Measurements from ENCODE around the gene CELA3B.
A peak's percentile ranks its signal among the peaks of the same experiment; 100 is the strongest.
"Not testable (repeated sequence)": the region's sequence is repeated elsewhere in the genome, so short reads cannot be mapped to it uniquely, and the experiment has no call there.

Gene CELA3B

DNA sequence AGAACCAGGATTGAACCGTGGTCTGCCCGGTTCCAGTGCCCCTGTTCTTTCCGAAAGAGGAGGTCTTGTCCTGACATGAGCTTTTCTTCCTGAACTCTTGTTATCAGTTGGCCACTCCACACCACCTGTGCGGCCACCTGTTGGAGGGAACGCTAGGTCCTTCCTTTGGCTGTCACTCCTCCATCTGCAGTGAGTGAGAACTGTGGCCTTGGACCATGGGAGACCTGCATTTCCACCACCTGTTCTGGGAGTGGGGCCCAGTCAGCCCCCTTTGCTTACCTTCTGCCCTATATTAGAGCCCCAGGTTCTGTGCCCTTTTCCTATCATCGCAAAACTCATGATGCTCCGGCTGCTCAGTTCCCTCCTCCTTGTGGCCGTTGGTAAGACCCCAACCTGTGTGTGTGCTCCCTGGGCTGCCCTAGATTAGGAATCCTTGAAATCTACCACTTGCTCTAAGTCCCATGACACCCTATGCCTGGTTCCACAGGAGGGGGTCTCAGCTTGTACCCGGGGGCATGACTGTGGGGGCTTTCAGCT lies at the start of gene CELA3B:
TSS of gene CELA3B (plus strand) at position 320 of the 537 bp plus-strand sequence. CDS start at position 338, 18 bp downstream.
- DNase-seq (ENCODE audit: low spot score); FAIRE-seq: not testable (repeated sequence)

DNA sequence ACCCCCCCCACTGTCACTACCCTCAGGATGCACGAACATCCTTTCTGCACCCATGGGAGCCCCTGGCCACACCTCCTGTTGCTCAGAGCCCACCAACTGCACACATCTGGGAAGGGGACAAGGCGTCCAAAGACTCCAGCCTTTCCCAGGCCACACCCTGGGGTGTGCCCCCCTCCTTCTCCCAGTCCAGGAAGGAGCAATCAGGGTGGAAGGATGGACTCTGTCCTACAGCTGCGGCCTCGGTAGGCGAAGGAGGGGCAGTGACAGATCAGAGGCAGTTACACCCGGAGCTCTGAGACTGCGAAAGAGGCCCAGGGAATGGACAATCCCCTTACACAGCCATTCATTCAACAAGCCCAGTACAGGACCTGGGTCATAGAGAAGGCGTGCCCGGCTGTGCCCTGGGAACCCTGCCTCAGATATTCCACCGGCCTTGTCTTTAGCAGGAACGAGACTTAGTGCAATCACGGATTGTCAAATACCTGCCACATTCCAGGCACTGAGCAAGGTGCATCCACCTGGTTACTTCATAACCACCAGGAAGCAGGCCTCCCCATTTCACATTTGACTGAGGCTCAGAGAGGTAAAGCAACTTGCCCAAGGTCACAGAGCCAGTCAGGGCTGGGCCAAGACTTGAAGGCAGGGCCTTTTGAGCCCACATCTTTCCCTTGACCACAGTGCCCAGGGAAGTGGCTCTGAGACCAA lies 49.1 kb upstream of the CELA3B start:
- FAIRE-seq (no peak), DNase-seq (ENCODE audit: low spot score) (no peak)

DNA sequence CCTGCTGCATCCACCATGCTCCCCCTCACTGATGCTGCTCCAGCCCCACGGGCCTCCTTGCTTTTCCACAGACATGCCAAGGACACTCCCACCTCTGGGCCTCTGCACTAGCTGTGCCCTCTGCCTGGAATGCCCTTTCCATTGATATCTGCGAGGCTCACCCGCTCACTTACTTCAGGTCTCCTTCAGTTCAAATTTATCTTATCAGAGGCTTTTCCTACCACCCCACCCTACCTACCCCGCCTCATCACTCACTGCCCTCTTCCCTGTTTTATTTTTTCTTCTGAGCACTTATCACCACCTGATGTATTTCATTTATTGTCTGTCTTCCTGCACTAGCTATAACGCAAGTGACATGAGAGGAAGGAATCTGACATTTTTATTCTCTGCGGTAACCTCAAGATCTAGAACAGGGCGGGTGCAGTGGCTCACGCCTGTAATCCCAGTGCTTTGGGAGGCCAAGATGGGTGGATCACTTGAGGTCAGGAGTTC lies 46.7 kb upstream of the CELA3B start:
- no peak for DNase-seq (ENCODE audit: low spot score)
- no peak for FAIRE-seq

GRCh38 chr1:21930629-21931170 lies 46.1 kb upstream of the CELA3B start:
- FAIRE-seq (no peak), DNase-seq (ENCODE audit: low spot score) (no peak)

DNA sequence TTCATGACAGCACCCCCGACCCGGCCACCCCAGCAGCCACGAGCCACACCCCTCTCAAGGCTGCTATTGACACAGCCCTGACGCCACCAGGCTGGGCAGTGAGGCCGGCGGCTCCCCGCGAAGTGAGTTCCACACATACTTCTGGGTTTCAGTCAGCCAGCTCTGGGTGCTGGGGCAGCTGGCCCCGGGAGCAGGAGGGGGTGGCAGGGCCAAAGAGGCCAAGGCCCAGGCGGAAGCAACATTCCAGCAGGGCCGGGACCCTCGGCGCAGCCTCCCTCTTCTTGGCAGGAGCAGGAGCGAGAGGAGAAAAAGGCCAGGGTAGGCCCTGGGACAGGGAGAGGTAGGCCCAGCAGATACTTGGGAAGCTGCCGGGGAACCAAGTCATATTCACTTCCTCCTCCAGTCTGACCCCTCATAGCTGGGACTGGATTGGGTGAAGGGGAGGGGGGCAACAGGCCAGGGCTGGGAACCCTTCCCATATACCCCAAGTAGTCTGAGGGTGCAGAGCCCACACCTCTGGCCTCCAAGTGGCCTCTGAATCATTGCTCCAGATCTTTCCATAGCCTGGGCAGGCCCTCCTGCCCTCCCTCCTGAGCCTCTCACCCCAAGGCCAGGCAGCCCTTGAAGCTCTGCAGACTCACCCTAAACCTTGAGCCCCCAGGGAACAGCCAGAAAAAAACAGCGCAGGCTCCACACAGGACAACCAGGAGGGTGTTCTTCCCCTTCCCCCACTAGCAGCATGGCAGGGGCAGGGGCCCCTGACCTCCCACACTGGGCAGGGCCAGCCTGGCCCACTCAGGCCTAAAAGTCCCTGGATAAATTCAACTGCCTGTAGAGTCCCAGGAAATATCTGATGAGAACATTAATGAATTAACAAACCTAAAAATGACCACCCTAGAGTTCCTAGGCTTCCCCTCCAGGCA lies 45.4 kb upstream of the CELA3B start:
- DNase-seq (ENCODE audit: low spot score) (peak; percentile 71), FAIRE-seq (peak; percentile 76)

- peak; percentile 77 for FAIRE-seq
- DNase-seq (ENCODE audit: low spot score): no peak
These were observed 44.7 kb upstream of the CELA3B start for GRCh38 chr1:21932127-21932526.

DNA sequence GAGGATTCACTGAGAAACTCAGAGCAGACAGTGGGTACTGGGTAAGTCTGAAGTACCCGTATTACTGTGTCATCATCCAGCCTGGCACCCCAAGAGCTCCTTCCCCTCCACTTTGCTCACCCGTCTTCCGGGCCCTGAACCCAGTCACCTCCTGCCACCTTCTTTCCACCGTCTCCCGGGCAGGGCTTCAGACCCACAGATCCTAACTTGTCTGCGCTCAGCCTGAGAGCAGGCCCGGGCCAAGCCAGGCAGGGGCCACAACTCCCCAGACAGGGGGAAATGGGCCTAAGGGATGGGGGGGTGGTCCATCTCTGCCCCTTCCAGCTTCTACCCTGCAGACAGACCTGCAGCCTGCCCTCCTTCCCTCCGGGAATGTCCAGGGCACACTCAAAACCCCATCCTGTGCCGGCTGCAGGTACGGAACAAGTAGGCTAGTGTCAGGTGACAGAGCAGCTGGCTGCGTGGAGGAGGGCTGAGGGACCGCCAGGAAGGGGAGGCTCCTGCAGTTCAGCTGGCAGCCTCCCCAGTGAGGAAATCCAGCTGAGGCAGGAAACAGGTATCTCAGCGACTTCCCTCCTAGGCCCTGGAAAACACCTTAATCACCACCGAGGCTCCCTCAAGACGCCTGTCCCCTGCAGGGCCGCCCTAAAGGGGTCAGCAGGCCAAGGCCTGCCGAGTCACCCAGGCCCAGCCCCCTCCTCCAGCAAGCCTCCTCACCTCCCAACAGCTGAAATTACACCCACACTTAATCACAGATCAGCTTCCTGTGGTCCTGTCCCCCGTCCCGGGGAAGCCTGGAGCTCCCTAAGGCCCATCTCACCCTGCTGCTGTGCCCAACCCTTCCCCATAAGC lies 43.2 kb upstream of the CELA3B start:
- peak; percentile 57 for DNase-seq (ENCODE audit: low spot score)
- peak; percentile 50 for FAIRE-seq

DNA sequence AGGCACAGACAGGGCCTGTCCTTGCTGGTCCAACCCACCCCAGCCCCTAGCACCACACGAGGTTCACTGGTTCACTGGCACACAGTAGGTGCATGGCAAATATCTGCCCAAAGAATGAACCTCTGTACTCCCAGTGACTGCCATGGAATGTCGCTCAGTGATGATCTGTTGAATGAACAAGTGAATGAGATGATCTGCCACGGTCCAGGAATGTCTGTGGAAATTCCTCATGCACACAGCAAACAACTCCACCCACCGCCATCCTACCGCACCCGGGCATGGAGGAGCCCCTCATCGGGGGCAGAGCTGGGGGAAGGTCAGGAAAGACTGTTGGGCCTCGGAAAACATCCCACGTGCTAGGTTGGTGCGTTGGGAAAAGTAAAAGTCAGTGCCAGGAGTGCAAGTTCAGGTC lies 41.4 kb upstream of the CELA3B start:
- FAIRE-seq (peak; percentile 5), DNase-seq (ENCODE audit: low spot score) (no peak)

- no peak for DNase-seq (ENCODE audit: low spot score)
- no peak for FAIRE-seq
These were observed 40.9 kb upstream of the CELA3B start for GRCh38 chr1:21935891-21936365.

- DNase-seq (ENCODE audit: low spot score): no peak
These were observed 40.3 kb upstream of the CELA3B start for GRCh38 chr1:21936366-21937031.

GRCh38 chr1:21937034-21937371 lies 39.8 kb upstream of the CELA3B start, which contains the start of gene HSPG2:
Gene HSPG2 (minus strand): TSS chr1:21937310. CDS start chr1:21937217, 93 bp downstream.
- no peak for DNase-seq (ENCODE audit: low spot score)
- no peak for FAIRE-seq

More at GRCh38 chr1:21936366-21937031, 40.3 kb upstream of the CELA3B start:
- FAIRE-seq: no peak

- FAIRE-seq: no peak
These were observed 39.3 kb upstream of the CELA3B start for GRCh38 chr1:21937372-21938121.

DNA sequence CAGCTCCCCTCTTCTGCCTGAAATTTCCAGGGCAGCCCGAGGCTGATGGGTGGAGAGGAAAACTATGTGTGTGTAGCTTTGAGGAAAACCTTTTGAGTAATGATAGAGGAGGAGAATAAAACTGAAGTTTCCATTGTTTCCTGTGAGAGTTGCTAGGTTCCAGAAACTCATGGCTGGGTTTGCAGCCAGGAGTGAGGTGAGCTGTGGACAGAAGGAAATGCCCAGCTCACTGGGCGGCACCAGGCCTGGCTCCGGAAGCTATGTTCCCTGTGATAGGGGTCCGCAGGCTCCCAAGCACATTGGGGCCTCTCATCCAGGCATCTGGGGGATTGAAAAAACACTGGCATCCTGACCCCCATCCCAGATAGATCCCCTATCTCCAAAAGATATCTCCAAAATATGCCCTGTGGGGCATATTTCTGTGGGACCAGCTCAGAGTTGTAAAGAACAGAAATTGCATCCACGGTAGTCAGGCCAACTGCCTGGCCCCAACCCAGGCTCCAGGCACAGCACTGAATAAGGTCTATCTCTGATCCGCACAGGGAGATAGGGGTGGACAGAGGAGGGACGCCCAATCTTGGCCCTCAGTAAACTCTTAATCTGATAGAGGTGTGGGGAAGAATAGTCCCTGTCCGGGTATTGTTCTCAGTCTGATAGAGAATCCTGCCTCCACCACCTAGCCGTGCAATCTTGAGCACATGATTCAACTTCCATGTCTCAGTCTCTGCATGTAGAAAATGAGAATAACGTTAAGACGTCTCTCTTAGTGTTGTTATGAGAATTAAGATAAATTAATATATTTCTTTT lies 37.9 kb upstream of the CELA3B start:
- FAIRE-seq (no peak), DNase-seq (ENCODE audit: low spot score) (no peak)

More at GRCh38 chr1:21937372-21938121, 39.3 kb upstream of the CELA3B start:
- DNase-seq (ENCODE audit: low spot score): peak; percentile 92

- FAIRE-seq: no peak
- DNase-seq (ENCODE audit: low spot score): peak; percentile 79
These were observed 37.0 kb upstream of the CELA3B start for GRCh38 chr1:21939650-21940374.

GRCh38 chr1:21940492-21940891 lies 36.3 kb upstream of the CELA3B start:
- no peak for DNase-seq (ENCODE audit: low spot score)
- no peak for FAIRE-seq

DNA sequence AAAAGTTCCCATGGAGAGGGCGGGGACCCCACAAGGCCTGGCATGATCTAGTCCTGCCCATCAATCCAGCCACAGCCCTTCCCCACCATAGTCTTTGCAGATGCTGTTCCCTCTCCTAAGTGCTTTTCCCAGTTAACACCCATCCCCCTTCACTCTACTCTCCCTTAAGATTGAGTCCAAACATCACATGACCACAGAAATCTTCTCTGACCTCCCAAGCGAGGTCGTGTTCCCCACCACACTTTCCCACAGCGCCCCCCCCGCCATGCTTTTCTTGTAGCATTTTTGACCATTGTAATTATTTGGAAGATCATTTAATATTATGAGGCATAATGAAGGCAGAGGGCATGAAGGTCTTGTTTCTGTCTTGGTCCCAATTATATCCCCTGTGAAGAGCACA lies 35.5 kb upstream of the CELA3B start:
- DNase-seq (ENCODE audit: low spot score) (no peak), FAIRE-seq (no peak)

- no peak for DNase-seq (ENCODE audit: low spot score)
- no peak for FAIRE-seq
These were observed 34.4 kb upstream of the CELA3B start for GRCh38 chr1:21942464-21942863.
